K562 (cell line): ENCODE measurements around the gene FOSL1. TPM values are rescaled to one million over a fixed set of nuclear protein-coding genes. Genes with fewer than 3 reads are reported as not detected.

Experiments
- ATAC-seq: fragments of 200-7000 bp; cut with Tn5 transposase; 3 replicates; pipeline ENCODE4 v1.9.1; 2020; ENCODE audit warnings: moderate library complexity
- BruUV-seq: library from RNA; stranded (reverse); fragments of 400-500 nt; replicated peaks from 2 replicates; lab custom pipeline; 2021; lab: Mats Ljungman, UMichigan
- CTCF ChIA-PET: fragments of 300-600 bp; formaldehyde crosslinking; extraction: SDS; loops from one replicate; lab custom pipeline; 2021; ENCODE audit warnings: low intra/inter-chr PET ratio; lab: Yijun Ruan, JAX
- POLR2A ChIA-PET: fragments of 300-600, 350-650 bp; sonication (Branson Sonifier 250); formaldehyde crosslinking; extraction: SDS; loops from one replicate; lab custom pipeline; 2021; ENCODE audit warnings: antibody characterized with exemption, inconsistent platforms; lab: Yijun Ruan, JAX
- DNase-seq, 4 experiments: peaks; one replicate each; pipeline versions ENCODE4 v3.0.0 to v3.0.0-alpha.2; 2011 to 2018; ENCODE audit warnings: low spot score in 3 of 4, mixed read lengths in 3 of 4; ENCODE audit errors: extremely low read depth in 1 of 4
- FAIRE-seq: peaks from 2 replicates; lab custom pipeline; 2011; peaks lifted over from hg19 to GRCh38; lab: Jason Lieb, UNC
- H2AFZ ChIP-seq: 2 replicates; pipeline ENCODE4 v1.6.0; 2011; ENCODE audit warnings: low read depth, low read length, control low read depth, inconsistent platforms
- H3K27ac ChIP-seq: fragments of 200-600 bp; 3 replicates; pipeline ENCODE4 v1.8.0; 2011; ENCODE audit warnings: low read depth, mild to moderate bottlenecking, control low read depth, inconsistent platforms, low read length, moderate library complexity, mixed read lengths; ENCODE audit errors: extremely low read depth
- H3K27me3 ChIP-seq, 2 experiments: fragments of 300-600 bp in 1 of 2; 2 replicates in 1 of 2; 3 replicates in 1 of 2; pipeline versions ENCODE4 v1.6.0 to v1.8.0; 2011; ENCODE audit warnings: inconsistent platforms in 2 of 2, low read length in 2 of 2, mild to moderate bottlenecking in 1 of 2, mixed read lengths in 1 of 2, moderate library complexity in 1 of 2; ENCODE audit not compliant: control insufficient read depth in 2 of 2, insufficient read depth in 2 of 2
- H3K36me3 ChIP-seq: fragments of 300-600 bp; 3 replicates; pipeline ENCODE4 v1.8.0; 2011; ENCODE audit warnings: mild to moderate bottlenecking, low read length, inconsistent platforms; ENCODE audit not compliant: control insufficient read depth, insufficient read depth
- H3K4me1 ChIP-seq, 2 experiments: fragments of 200-600 bp in 1 of 2; replicated peaks in 1 of 2; 2 replicates in 1 of 2; 3 replicates in 1 of 2; pipeline versions ENCODE4 v1.5.1 to v1.8.0; 2011; ENCODE audit warnings: inconsistent platforms in 2 of 2, low read length in 2 of 2, mild to moderate bottlenecking in 1 of 2, mixed read lengths in 1 of 2, moderate library complexity in 1 of 2; ENCODE audit not compliant: control insufficient read depth in 2 of 2, insufficient read depth in 2 of 2
- H3K4me2 ChIP-seq: 2 replicates; pipeline ENCODE4 v1.6.1; 2011; ENCODE audit warnings: low read length, control low read depth, inconsistent platforms, mixed read lengths; ENCODE audit not compliant: insufficient read depth
- H3K4me3 ChIP-seq: fragments of 200-600 bp; sonication (generic), shearing (Covaris generic); 2 replicates; pipeline ENCODE4 v1.5.1; 2016; ENCODE audit warnings: control low read depth, inconsistent platforms
- H3K79me2 ChIP-seq: fragments of 200-600 bp; 3 replicates; pipeline ENCODE4 v1.8.0; 2011; ENCODE audit warnings: low read length, inconsistent platforms; ENCODE audit not compliant: control insufficient read depth, insufficient read depth
- H3K9ac ChIP-seq, 2 experiments: 2 replicates each; pipeline versions ENCODE4 v1.6.0 to v1.6.1; 2011; ENCODE audit warnings: low read depth in 2 of 2, low read length in 2 of 2, control low read depth in 1 of 2, inconsistent platforms in 1 of 2, mild to moderate bottlenecking in 1 of 2, mixed read lengths in 1 of 2; ENCODE audit not compliant: insufficient read depth in 1 of 2
- H3K9me1 ChIP-seq: one replicate; pipeline ENCODE4 v1.6.0; 2011; ENCODE audit warnings: inconsistent platforms, mild to moderate bottlenecking, low read length, moderate library complexity; ENCODE audit not compliant: control insufficient read depth, insufficient read depth
- H3K9me3 ChIP-seq: replicated peaks from 2 replicates; pipeline ENCODE4 v1.5.1; 2011; ENCODE audit warnings: low read depth, low read length, inconsistent platforms; ENCODE audit not compliant: control insufficient read depth, insufficient read depth
- H4K20me1 ChIP-seq: replicated peaks from 2 replicates; pipeline ENCODE4 v1.6.1; 2011; ENCODE audit warnings: low read length, inconsistent platforms, mixed read lengths; ENCODE audit not compliant: control insufficient read depth, insufficient read depth
- BCOR ChIP-seq: fragments of 450-650 bp; IDR thresholded peaks from 2 replicates; pipeline ENCODE4 v1.6.1; 2016
- ELF4 ChIP-seq: fragments of 450-650 bp; formaldehyde crosslinking; IDR thresholded peaks from 2 replicates; pipeline ENCODE4 v1.4.0; 2022; ENCODE audit warnings: missing genetic modification characterization
- NFE2L1 ChIP-seq: fragments of 450-650 bp; IDR thresholded peaks from 2 replicates; pipeline ENCODE4 v1.6.1; 2016; ENCODE audit warnings: missing genetic modification characterization, low read depth, mild to moderate bottlenecking, missing compliant biosample characterization, moderate library complexity, borderline replicate concordance
- NR2C2 ChIP-seq, 2 experiments: fragments of 200-800 bp in 1 of 2; sonication (Bioruptor generic) in 1 of 2; sonication (generic) in 1 of 2; formaldehyde crosslinking in 1 of 2; IDR thresholded peaks; 2 replicates each; pipeline versions ENCODE4 v1.6.1 to v1.8.0; 2016 to 2022; ENCODE audit warnings: mild to moderate bottlenecking in 1 of 2, missing compliant biosample characterization in 1 of 2, missing genetic modification characterization in 1 of 2, missing genetic modification reagents in 1 of 2
- RBM25 ChIP-seq: fragments of 200-400 bp; formaldehyde crosslinking; IDR thresholded peaks from 2 replicates; pipeline ENCODE4 v1.6.1; 2018; ENCODE audit warnings: low read length, low read depth, moderate library complexity; ENCODE audit not compliant: severe bottlenecking
- ZNF121 ChIP-seq: sonication (generic); formaldehyde crosslinking; conservative IDR thresholded peaks from 2 replicates; pipeline ENCODE4 v1.8.0; 2022; ENCODE audit warnings: missing genetic modification reagents
- WGBS: fragments of 100-300 bp; shearing (Covaris generic); methylation state at CpG from one replicate; pipeline ENCODE4 v1.1.6; 2016; ENCODE audit warnings: low coverage, mixed read lengths; ENCODE audit not compliant: insufficient coverage; ENCODE audit errors: missing lambda C conversion rate; 5-methylcytosine and 5-hydroxymethylcytosine counted together
- in situ Hi-C: fragments of 300-500 bp; cut with MboI; formaldehyde crosslinking; loops from 4 replicates; pipeline ENCODE4 v1.15.0; 2018; ENCODE audit warnings: inconsistent platforms, mixed read lengths
- intact Hi-C: fragments of 100-400 bp; cut with micrococcal nuclease; formaldehyde crosslinking; loops from 2 replicates; pipeline ENCODE4 v1.14.2; 2022
- polyA plus RNA-seq, 8 experiments: library from polyadenylated mRNA; depleted of rRNA in 4 of 8; stranded (reverse) in 5 of 8; unstranded in 3 of 8; fragments of >200 nt; fragmentation: Nextera tagmentation in 2 of 8; fragmentation: Illumina TruSeq in 1 of 8; extraction: Ambion mirVana in 2 of 8; extraction: Trizol in 1 of 8; gene quantifications; 2 replicates each; pipeline versions ENCODE4 v1.2.1 to v1.2.3, GENCODE V29; 2011 to 2014; ENCODE audit warnings: inconsistent platforms in 1 of 8, missing spikeins in 1 of 8
- total RNA-seq, 7 experiments: library from RNA; depleted of rRNA in 6 of 7; stranded (reverse); fragments of >200 nt in 6 of 7; fragmentation: Illumina TruSeq in 2 of 7; extraction: Trizol in 2 of 7; gene quantifications; 2 replicates each; pipeline versions ENCODE4 v1.2.1 to v1.2.3, GENCODE V29; 2011 to 2021; ENCODE audit warnings: low replicate concordance in 1 of 7
- TF ChIP-seq, protein P1 (sequence below): fragments of 450-650 bp; formaldehyde crosslinking; IDR thresholded peaks from 2 replicates; pipeline ENCODE4 v1.4.0; 2022; ENCODE audit warnings: missing genetic modification characterization
- TF ChIP-seq, protein P2 (sequence below), 2 experiments: fragments of 150-350 bp in 1 of 2; IDR thresholded peaks; 2 replicates each; pipeline ENCODE4 v1.6.1; 2012 to 2016; ENCODE audit warnings: low read depth in 2 of 2, low read length in 2 of 2, mild to moderate bottlenecking in 1 of 2, moderate library complexity in 1 of 2
- TF ChIP-seq, protein P3 (sequence below): sonication (generic); formaldehyde crosslinking; IDR thresholded peaks from 2 replicates; pipeline ENCODE4 v1.8.0; 2023; ENCODE audit warnings: mild to moderate bottlenecking, missing genetic modification reagents
- TF ChIP-seq, protein P4 (sequence below): sonication (generic); formaldehyde crosslinking; IDR thresholded peaks from 2 replicates; pipeline ENCODE4 v1.8.0; 2023; ENCODE audit warnings: mild to moderate bottlenecking, missing genetic modification reagents

The FOSL1 gene
- total and polyA plus RNA-seq, 9 of the 15 experiments (the other 6 are each of a cell fraction or from before 2014, with no cell fraction given) = 3.5 to 39.6 (median 10.0) TPM

DNA sequence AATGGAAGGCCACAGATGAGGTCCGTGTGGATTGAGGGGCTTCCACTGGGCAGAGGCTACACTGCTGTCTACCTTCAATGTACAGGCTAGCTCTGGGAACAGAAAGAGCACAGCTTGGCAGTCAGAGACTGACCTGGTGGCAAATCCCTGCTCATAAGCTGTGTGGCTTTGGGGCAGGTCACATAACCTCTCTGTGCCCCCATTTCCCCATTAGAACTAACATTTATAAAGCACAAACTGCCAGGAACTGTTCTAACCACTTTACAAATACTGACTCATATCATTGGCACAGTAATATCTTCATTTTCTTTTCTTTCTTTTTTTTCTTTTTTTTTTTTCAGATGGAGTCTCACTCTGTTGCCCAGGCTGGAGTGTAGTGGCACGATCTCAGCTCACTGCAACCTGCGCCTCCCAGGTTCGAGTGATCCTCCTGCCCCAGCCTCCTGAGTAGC is 3.1 kb downstream of the FOSL1 start:
- H3K9ac ChIP-seq = peak overlapping the region in 1 of 2 experiments; percentile 73; a peak in 1 of 4 replicates
- DNase-seq = no peak
- BruUV-seq = no TSS peak
- CTCF ChIA-PET = no interaction called here
- H4K20me1 ChIP-seq = peaks cover 33% of the 10 kb centered on the region
- intact Hi-C loops = no loop called here
- H3K27ac ChIP-seq = peak overlapping the region; percentile 36; the same call in 2 of the 3 replicates
- no peak overlapping the region for H2AFZ ChIP-seq
- no peak overlapping the region for H3K4me2 ChIP-seq
- H3K4me1 ChIP-seq = peaks cover 45 to 69% of the 10 kb centered on the region in 2 experiments
- H3K79me2 ChIP-seq = peaks cover 77% of the 10 kb centered on the region
- in situ Hi-C loops = no loop called here
- H3K9me1 ChIP-seq = no peaks in the 10 kb centered on the region
- POLR2A ChIA-PET = interaction anchor here (1.0 to 8.0 kb wide), 6 partner anchors 7 to 65 kb away, joined by 4 to 136 read pairs (median 8); partner anchors contain the start of genes CCDC85B and FIBP
- ATAC-seq = no peak
- WGBS = 85% methylated on average over 3 of the region's 4 CpGs
- no peaks in the 10 kb centered on the region for H3K9me3 ChIP-seq
- peaks cover 70% of the 10 kb centered on the region for H3K36me3 ChIP-seq
- FAIRE-seq = no peak
- no peak overlapping the region for H3K4me3 ChIP-seq
- H3K27me3 ChIP-seq = no peaks in the 10 kb centered on the region
- TF ChIP-seq NFE2L1 (tag) = no peak
- no peak for TF ChIP-seq ELF4 (CRISPR knock-in tag)
- TF ChIP-seq, protein P1, sequence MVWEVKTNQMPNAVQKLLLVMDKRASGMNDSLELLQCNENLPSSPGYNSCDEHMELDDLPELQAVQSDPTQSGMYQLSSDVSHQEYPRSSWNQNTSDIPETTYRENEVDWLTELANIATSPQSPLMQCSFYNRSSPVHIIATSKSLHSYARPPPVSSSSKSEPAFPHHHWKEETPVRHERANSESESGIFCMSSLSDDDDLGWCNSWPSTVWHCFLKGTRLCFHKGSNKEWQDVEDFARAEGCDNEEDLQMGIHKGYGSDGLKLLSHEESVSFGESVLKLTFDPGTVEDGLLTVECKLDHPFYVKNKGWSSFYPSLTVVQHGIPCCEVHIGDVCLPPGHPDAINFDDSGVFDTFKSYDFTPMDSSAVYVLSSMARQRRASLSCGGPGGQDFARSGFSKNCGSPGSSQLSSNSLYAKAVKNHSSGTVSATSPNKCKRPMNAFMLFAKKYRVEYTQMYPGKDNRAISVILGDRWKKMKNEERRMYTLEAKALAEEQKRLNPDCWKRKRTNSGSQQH (CRISPR knock-in tag) = no peak
- TF ChIP-seq NR2C2 (CRISPR knock-in tag; IDR thresholded peaks at IDR 0.05) = no peak
- TF ChIP-seq NR2C2 (tag; IDR thresholded peaks at IDR 0.05) = no peak
- TF ChIP-seq, protein P2, sequence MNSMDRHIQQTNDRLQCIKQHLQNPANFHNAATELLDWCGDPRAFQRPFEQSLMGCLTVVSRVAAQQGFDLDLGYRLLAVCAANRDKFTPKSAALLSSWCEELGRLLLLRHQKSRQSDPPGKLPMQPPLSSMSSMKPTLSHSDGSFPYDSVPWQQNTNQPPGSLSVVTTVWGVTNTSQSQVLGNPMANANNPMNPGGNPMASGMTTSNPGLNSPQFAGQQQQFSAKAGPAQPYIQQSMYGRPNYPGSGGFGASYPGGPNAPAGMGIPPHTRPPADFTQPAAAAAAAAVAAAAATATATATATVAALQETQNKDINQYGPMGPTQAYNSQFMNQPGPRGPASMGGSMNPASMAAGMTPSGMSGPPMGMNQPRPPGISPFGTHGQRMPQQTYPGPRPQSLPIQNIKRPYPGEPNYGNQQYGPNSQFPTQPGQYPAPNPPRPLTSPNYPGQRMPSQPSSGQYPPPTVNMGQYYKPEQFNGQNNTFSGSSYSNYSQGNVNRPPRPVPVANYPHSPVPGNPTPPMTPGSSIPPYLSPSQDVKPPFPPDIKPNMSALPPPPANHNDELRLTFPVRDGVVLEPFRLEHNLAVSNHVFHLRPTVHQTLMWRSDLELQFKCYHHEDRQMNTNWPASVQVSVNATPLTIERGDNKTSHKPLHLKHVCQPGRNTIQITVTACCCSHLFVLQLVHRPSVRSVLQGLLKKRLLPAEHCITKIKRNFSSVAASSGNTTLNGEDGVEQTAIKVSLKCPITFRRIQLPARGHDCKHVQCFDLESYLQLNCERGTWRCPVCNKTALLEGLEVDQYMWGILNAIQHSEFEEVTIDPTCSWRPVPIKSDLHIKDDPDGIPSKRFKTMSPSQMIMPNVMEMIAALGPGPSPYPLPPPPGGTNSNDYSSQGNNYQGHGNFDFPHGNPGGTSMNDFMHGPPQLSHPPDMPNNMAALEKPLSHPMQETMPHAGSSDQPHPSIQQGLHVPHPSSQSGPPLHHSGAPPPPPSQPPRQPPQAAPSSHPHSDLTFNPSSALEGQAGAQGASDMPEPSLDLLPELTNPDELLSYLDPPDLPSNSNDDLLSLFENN (IDR thresholded peaks at IDR 0.05; ENCODE audit: low read depth in 2 of 2, low read length in 2 of 2) = no peak
- TF ChIP-seq, protein P3, sequence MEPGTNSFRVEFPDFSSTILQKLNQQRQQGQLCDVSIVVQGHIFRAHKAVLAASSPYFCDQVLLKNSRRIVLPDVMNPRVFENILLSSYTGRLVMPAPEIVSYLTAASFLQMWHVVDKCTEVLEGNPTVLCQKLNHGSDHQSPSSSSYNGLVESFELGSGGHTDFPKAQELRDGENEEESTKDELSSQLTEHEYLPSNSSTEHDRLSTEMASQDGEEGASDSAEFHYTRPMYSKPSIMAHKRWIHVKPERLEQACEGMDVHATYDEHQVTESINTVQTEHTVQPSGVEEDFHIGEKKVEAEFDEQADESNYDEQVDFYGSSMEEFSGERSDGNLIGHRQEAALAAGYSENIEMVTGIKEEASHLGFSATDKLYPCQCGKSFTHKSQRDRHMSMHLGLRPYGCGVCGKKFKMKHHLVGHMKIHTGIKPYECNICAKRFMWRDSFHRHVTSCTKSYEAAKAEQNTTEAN (CRISPR knock-in tag) = no peak
- peak; percentile 63 for TF ChIP-seq RBM25
- TF ChIP-seq ZNF121 (CRISPR knock-in tag) = peak; percentile 88; the same call in 1 of the 2 replicates
- TF ChIP-seq, protein P4, sequence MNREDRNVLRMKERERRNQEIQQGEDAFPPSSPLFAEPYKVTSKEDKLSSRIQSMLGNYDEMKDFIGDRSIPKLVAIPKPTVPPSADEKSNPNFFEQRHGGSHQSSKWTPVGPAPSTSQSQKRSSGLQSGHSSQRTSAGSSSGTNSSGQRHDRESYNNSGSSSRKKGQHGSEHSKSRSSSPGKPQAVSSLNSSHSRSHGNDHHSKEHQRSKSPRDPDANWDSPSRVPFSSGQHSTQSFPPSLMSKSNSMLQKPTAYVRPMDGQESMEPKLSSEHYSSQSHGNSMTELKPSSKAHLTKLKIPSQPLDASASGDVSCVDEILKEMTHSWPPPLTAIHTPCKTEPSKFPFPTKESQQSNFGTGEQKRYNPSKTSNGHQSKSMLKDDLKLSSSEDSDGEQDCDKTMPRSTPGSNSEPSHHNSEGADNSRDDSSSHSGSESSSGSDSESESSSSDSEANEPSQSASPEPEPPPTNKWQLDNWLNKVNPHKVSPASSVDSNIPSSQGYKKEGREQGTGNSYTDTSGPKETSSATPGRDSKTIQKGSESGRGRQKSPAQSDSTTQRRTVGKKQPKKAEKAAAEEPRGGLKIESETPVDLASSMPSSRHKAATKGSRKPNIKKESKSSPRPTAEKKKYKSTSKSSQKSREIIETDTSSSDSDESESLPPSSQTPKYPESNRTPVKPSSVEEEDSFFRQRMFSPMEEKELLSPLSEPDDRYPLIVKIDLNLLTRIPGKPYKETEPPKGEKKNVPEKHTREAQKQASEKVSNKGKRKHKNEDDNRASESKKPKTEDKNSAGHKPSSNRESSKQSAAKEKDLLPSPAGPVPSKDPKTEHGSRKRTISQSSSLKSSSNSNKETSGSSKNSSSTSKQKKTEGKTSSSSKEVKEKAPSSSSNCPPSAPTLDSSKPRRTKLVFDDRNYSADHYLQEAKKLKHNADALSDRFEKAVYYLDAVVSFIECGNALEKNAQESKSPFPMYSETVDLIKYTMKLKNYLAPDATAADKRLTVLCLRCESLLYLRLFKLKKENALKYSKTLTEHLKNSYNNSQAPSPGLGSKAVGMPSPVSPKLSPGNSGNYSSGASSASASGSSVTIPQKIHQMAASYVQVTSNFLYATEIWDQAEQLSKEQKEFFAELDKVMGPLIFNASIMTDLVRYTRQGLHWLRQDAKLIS (CRISPR knock-in tag) = no peak
- TF ChIP-seq BCOR = peak; percentile 55; the same call in 1 of the 2 replicates
